ENCODE measurements around the gene CSRNP3.

GRCh38 chr2:165467921-165468320, 1.6 kb upstream of the CSRNP3 start:
- TF ChIP-seq REST (IDR thresholded peaks at IDR 0.05; ENCODE audit: low read depth) (no peak), CTCF (IDR thresholded peaks at IDR 0.05 in 2 of 3, conservative IDR thresholded peaks at IDR 0.05 in 1 of 3; ENCODE audit: borderline replicate concordance in 1 of 3, insufficient read depth in 1 of 3, low read depth in 2 of 3, low read length in 2 of 3) (peak in 1 of 3 experiments; percentile 9; a peak in 1 of 6 replicates), YY1 (IDR thresholded peaks at IDR 0.05; ENCODE audit: extremely low read depth, insufficient replicate concordance, low read depth, low read length) (no peak), ZBTB33 (IDR thresholded peaks at IDR 0.05; ENCODE audit: extremely low read depth, insufficient replicate concordance, low read length) (no peak), ZFX (IDR thresholded peaks at IDR 0.05) (no peak), SRF (IDR thresholded peaks at IDR 0.05; ENCODE audit: low read depth) (no peak), RAD21 (IDR thresholded peaks at IDR 0.05; ENCODE audit: low read depth) (no peak), POLR2A (IDR thresholded peaks at IDR 0.05; ENCODE audit: borderline replicate concordance, extremely low read depth, insufficient read depth, insufficient read length) (no peak), EZH2 (IDR thresholded peaks at IDR 0.05) (no peak), SP1 (IDR thresholded peaks at IDR 0.05; ENCODE audit: low read depth) (no peak), CEBPB (IDR thresholded peaks at IDR 0.05; ENCODE audit: low read depth) (no peak), EZH2phosphoT487 (IDR thresholded peaks at IDR 0.05; ENCODE audit: borderline replicate concordance) (no peak), ZNF274 (IDR thresholded peaks at IDR 0.05; ENCODE audit: low read depth, low read length) (no peak), POLR2AphosphoS5 (IDR thresholded peaks at IDR 0.05; ENCODE audit: low read depth, low read length) (no peak)
